C4-2B (cell line): Measurements from ENCODE around the gene AHDC1.
"Not testable (repeated sequence)": the region's sequence is repeated elsewhere in the genome, so short reads cannot be mapped to it uniquely, and the experiment has no call there.

Experiments used
- ZFX ChIP-seq: fragments of 450-650 bp; IDR thresholded peaks from 2 replicates; pipeline ENCODE4 v1.6.1; 2017
- TF ChIP-seq, protein P1 (sequence below): fragments of 450-650 bp; conservative IDR thresholded peaks from 2 replicates; pipeline ENCODE4 v1.5.1; 2017; ENCODE audit warnings: mild to moderate bottlenecking

DNA sequence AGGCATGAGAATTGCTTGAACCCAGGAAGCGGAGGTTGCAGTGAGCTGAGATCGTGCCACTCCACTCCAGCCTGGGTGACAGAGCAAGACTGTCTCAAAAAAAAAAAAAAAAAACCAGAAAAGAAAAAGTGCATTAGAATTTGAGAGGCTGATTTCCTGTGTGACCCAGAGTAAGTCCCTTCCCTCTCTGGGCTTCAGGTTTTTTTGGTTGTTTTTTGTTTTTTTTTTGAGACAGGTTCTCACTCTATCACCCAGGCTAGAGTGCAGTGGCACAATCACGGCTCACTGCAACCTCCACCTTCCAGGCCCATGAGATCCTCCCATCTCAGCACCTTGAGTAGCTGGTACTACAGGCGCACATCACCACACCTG is 65.7 kb downstream of the AHDC1 start:
- TF ChIP-seq, protein P1, sequence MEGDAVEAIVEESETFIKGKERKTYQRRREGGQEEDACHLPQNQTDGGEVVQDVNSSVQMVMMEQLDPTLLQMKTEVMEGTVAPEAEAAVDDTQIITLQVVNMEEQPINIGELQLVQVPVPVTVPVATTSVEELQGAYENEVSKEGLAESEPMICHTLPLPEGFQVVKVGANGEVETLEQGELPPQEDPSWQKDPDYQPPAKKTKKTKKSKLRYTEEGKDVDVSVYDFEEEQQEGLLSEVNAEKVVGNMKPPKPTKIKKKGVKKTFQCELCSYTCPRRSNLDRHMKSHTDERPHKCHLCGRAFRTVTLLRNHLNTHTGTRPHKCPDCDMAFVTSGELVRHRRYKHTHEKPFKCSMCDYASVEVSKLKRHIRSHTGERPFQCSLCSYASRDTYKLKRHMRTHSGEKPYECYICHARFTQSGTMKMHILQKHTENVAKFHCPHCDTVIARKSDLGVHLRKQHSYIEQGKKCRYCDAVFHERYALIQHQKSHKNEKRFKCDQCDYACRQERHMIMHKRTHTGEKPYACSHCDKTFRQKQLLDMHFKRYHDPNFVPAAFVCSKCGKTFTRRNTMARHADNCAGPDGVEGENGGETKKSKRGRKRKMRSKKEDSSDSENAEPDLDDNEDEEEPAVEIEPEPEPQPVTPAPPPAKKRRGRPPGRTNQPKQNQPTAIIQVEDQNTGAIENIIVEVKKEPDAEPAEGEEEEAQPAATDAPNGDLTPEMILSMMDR: not testable (repeated sequence)
- TF ChIP-seq ZFX: not testable (repeated sequence)
